Large intestine (tissue), 3 donors: ENCODE results near the gene ACOXL. TPM values are rescaled to one million over a fixed set of nuclear protein-coding genes. Genes with fewer than 3 reads are reported as not detected.

ENCODE experiments used
- DNase-seq, 2 donors: peaks; one replicate each; pipeline versions ENCODE4 v3.0.0 to v3.0.0-alpha.2; 2013
- H3K27ac ChIP-seq: one replicate; pipeline ENCODE4 v1.5.1; 2013; ENCODE audit warnings: low read length
- H3K27me3 ChIP-seq: 2 replicates; pipeline ENCODE4 v1.6.1; 2013; ENCODE audit warnings: low read length; ENCODE audit not compliant: control insufficient read depth, insufficient read depth
- H3K36me3 ChIP-seq: 2 replicates; pipeline ENCODE4 v1.6.1; 2013; ENCODE audit warnings: low read length; ENCODE audit not compliant: control insufficient read depth, insufficient read depth
- H3K4me1 ChIP-seq: one replicate; pipeline ENCODE4 v1.6.1; 2013; ENCODE audit warnings: low read length; ENCODE audit not compliant: control insufficient read depth, insufficient read depth
- H3K4me3 ChIP-seq: one replicate; pipeline ENCODE4 v1.5.1; 2013; ENCODE audit warnings: low read length
- H3K9me3 ChIP-seq: one replicate; pipeline ENCODE4 v1.6.1; 2013; ENCODE audit warnings: mild to moderate bottlenecking, low read depth, low read length, moderate library complexity; ENCODE audit not compliant: control insufficient read depth
- WGBS: methylation state at CpG from one replicate; pipeline ENCODE4 v1.1.5; 2013; ENCODE audit warnings: low lambda C conversion rate; ENCODE audit not compliant: insufficient coverage; 5-methylcytosine and 5-hydroxymethylcytosine counted together
- polyA plus RNA-seq: library from polyadenylated mRNA; unstranded; fragments of 120-200 nt; gene quantifications from one replicate; pipeline ENCODE4 v1.2.1, GENCODE V29; 2013

The ACOXL gene
- polyA plus RNA-seq, 1 donor = 0.07 TPM

GRCh38 chr2:110906613-110907298 is 174.4 kb downstream of the ACOXL start:
- Histone ChIP-seq H3K27me3 (no peaks in the 10 kb centered on the region), H3K36me3 (no peaks in the 10 kb centered on the region), H3K4me1 (no peaks in the 10 kb centered on the region), H3K4me3 (no peak overlapping the region), H3K27ac (no peak overlapping the region), H3K9me3 (peaks cover 5% of the 10 kb centered on the region)
- no peak for DNase-seq
- no CpG with 5 or more reads among the region's 6 CpGs for WGBS

DNA sequence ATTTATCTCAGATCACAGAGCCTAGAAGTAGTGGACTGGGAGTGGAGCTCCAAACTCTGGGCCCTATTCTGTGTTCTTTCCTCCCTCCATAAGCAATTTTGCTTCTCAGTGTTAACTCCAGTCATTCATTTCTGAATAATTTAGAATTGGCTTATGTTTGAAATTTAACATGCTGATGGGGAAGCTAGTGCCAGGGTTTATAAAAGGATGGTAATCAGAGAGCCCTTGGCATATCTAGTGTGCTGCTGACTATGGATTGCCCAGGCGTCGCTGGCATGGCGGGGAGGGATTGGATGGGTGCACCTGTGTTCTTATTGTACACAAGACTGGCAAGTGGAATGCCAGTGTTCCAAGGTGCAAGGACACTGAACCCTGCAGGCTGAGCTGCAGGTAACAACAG is 177.1 kb downstream of the ACOXL start:
- no peaks in the 10 kb centered on the region for H3K27me3 ChIP-seq
- no peak for DNase-seq
- peaks cover 5% of the 10 kb centered on the region for H3K9me3 ChIP-seq
- H3K4me3 ChIP-seq = no peak overlapping the region
- no peak overlapping the region for H3K27ac ChIP-seq
- no peaks in the 10 kb centered on the region for H3K4me1 ChIP-seq
- H3K36me3 ChIP-seq = no peaks in the 10 kb centered on the region
- WGBS = no CpG with 5 or more reads among the region's 3 CpGs

DNA sequence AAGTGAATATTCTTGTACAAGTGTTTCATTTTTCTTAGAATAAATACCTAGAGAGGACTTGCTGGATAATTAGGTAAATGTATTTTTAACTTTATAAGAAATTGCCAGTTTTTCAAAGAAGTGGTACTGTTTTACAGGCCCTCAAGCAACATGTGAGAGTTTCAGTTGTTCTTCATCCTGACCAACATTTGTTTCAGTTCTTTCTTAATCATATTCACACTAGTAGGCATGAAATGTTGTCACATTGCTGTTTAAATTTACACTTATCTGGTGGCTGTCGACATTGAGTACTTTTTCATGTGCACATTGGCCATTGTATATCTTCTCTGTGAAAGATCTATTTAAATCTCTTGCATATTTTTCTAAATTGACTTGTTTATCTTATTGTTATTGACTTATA is 178.1 kb downstream of the ACOXL start:
- Histone ChIP-seq H3K36me3 (no peaks in the 10 kb centered on the region), H3K4me1 (no peaks in the 10 kb centered on the region), H3K9me3 (peaks cover 5% of the 10 kb centered on the region), H3K27me3 (no peaks in the 10 kb centered on the region), H3K27ac (no peak overlapping the region), H3K4me3 (no peak overlapping the region)
- 86% methylated on average over 1 of the region's 1 CpG for WGBS
- DNase-seq = no peak

- DNase-seq = no peak
- Histone ChIP-seq H3K27ac (no peak overlapping the region), H3K36me3 (no peaks in the 10 kb centered on the region), H3K27me3 (no peaks in the 10 kb centered on the region), H3K9me3 (no peaks in the 10 kb centered on the region), H3K4me1 (no peaks in the 10 kb centered on the region), H3K4me3 (no peak overlapping the region)
- WGBS = no CpG with 5 or more reads among the region's 1 CpG
These were observed 187.4 kb downstream of the ACOXL start for GRCh38 chr2:110919738-110920137.

DNA sequence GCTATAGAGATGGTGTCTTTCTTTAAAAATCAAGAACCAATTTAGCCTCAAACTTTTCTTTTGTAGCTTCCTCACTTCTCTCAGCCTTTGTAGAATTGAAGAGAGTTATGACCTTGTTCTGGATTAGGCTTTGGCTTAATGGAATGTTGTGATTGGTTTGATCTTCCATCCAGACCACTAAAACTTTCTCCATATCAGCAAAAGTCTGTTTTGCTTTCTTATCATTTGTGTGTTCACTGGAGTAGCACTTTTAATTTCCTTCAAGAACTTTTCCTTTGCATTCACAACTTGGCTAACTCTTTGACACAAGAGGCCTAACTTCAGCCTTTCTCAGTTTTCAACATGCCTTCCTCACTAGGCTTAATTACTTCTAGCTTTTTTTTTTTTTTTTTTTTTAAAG is 193.1 kb downstream of the ACOXL start:
- Histone ChIP-seq H3K9me3 (peaks cover 4% of the 10 kb centered on the region), H3K4me1 (no peaks in the 10 kb centered on the region), H3K36me3 (no peaks in the 10 kb centered on the region), H3K27me3 (no peaks in the 10 kb centered on the region), H3K27ac (no peak overlapping the region), H3K4me3 (no peak overlapping the region)
- no peak for DNase-seq

- Histone ChIP-seq H3K36me3 (no peaks in the 10 kb centered on the region), H3K9me3 (peaks cover 4% of the 10 kb centered on the region), H3K27ac (no peak overlapping the region), H3K4me1 (no peaks in the 10 kb centered on the region), H3K4me3 (no peak overlapping the region), H3K27me3 (no peaks in the 10 kb centered on the region)
- 86% methylated on average over 1 of the region's 3 CpGs for WGBS
- DNase-seq = no peak
These were observed 195.2 kb downstream of the ACOXL start for GRCh38 chr2:110927526-110927925.

GRCh38 chr2:110929528-110929927 is 197.2 kb downstream of the ACOXL start:
- H3K4me3 ChIP-seq = no peak overlapping the region

GRCh38 chr2:110931648-110932047 is 199.3 kb downstream of the ACOXL start:
- H3K27me3 ChIP-seq = no peaks in the 10 kb centered on the region
- H3K4me3 ChIP-seq = no peak overlapping the region
- no peaks in the 10 kb centered on the region for H3K4me1 ChIP-seq
- H3K9me3 ChIP-seq = peaks cover 4% of the 10 kb centered on the region
- H3K36me3 ChIP-seq = no peaks in the 10 kb centered on the region
- 100% methylated on average over 1 of the region's 2 CpGs for WGBS
- no peak for DNase-seq
- H3K27ac ChIP-seq = no peak overlapping the region

More at GRCh38 chr2:110929528-110929927, 197.2 kb downstream of the ACOXL start:
- H3K27me3 ChIP-seq = no peaks in the 10 kb centered on the region
- no peaks in the 10 kb centered on the region for H3K4me1 ChIP-seq
- DNase-seq = no peak
- no peak overlapping the region for H3K27ac ChIP-seq
- H3K36me3 ChIP-seq = no peaks in the 10 kb centered on the region
- peaks cover 4% of the 10 kb centered on the region for H3K9me3 ChIP-seq
- no CpG with 5 or more reads among the region's 1 CpG for WGBS

GRCh38 chr2:110933420-110933819 is 201.0 kb downstream of the ACOXL start:
- no peaks in the 10 kb centered on the region for H3K27me3 ChIP-seq
- no peak for DNase-seq
- H3K4me3 ChIP-seq = no peak overlapping the region
- no peak overlapping the region for H3K27ac ChIP-seq
- H3K36me3 ChIP-seq = no peaks in the 10 kb centered on the region
- no peaks in the 10 kb centered on the region for H3K4me1 ChIP-seq
- peaks cover 2% of the 10 kb centered on the region for H3K9me3 ChIP-seq
- no CpG with 5 or more reads among the region's 10 CpGs for WGBS

DNA sequence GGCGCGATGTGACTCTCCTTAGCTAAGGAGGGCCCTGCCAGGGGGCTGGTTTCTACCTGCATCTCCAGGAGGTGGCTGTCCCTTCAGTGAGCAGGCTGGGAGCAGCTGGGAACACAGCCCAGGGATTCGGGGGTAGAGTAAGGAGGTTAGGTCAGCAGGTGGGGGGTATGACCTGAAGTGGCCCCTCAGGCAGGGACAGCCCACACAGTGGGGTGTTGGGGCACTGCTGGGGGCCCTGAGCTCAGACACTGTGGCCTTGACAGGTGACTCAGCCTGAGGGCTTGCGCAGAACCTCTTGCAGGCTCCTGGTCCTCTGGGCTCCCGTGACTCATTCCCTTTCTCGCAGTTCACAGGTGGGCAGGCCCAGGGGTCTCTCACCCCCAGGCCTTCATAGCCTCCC is 202.6 kb downstream of the ACOXL start:
- Histone ChIP-seq H3K4me3 (no peak overlapping the region), H3K36me3 (no peaks in the 10 kb centered on the region), H3K4me1 (no peaks in the 10 kb centered on the region), H3K9me3 (no peaks in the 10 kb centered on the region), H3K27ac (no peak overlapping the region), H3K27me3 (no peaks in the 10 kb centered on the region)
- DNase-seq = no peak
- WGBS = no CpG with 5 or more reads among the region's 6 CpGs

GRCh38 chr2:110940376-110940910 is 208.1 kb downstream of the ACOXL start:
- no peak for DNase-seq
- Histone ChIP-seq H3K27me3 (no peaks in the 10 kb centered on the region), H3K27ac (no peak overlapping the region), H3K4me3 (no peak overlapping the region), H3K36me3 (no peaks in the 10 kb centered on the region), H3K4me1 (no peaks in the 10 kb centered on the region), H3K9me3 (no peaks in the 10 kb centered on the region)
- 100% methylated on average over 2 of the region's 5 CpGs for WGBS
